ENCODE results near the gene MEX3D. TPM values are rescaled to one million over a fixed set of nuclear protein-coding genes. Genes with fewer than 3 reads are reported as not detected.

Gene MEX3D
- total and polyA plus RNA-seq, 2 donors (not counting 1 experiment from before 2014, with no cell fraction given): 0.73 to 3.0 TPM

- H3K9me3 ChIP-seq (ENCODE audit: control extremely low read depth in 1 of 3, control insufficient read depth in 2 of 3, insufficient read depth in 1 of 3, low read length in 2 of 3): no peaks in the 10 kb centered on the region
- no peak overlapping the region for H3K9ac ChIP-seq (ENCODE audit: low read length)
- no peak overlapping the region for H3K4me3 Mint-ChIP-seq
- H3K9me3 Mint-ChIP-seq (ENCODE audit: insufficient read depth): no peaks in the 10 kb centered on the region
- H3K36me3 ChIP-seq (replicated peaks in 1 of 2; ENCODE audit: control extremely low read depth in 1 of 2, control insufficient read depth in 1 of 2, extremely low read depth in 1 of 2, insufficient read depth in 2 of 2, low read length in 1 of 2): peaks cover 0 to 40% of the 10 kb centered on the region in 2 experiments
- H2AFZ ChIP-seq (ENCODE audit: insufficient read depth, low read depth, low read length, poor library complexity, severe bottlenecking): no peak overlapping the region
- peaks cover 11% of the 10 kb centered on the region for H4K20me1 ChIP-seq (ENCODE audit: control insufficient read depth, insufficient read depth, low read length, poor library complexity, severe bottlenecking)
- DNase-seq (no peak), ATAC-seq (ENCODE audit: low read depth) (no peak)
- H3K27ac ChIP-seq (ENCODE audit: low read length in 2 of 2): no peak overlapping the region
- H3K27ac Mint-ChIP-seq: no peak overlapping the region
- CTCF ChIA-PET: no interaction called here
- intact Hi-C loops (cut with micrococcal nuclease): no loop called here
- peaks cover 11% of the 10 kb centered on the region for H3K79me2 ChIP-seq (ENCODE audit: control insufficient read depth, insufficient read depth, low read length)
- TF ChIP-seq CTCF (IDR thresholded peaks at IDR 0.05): no peak
- TF ChIP-seq EZH2 (IDR thresholded peaks at IDR 0.05; ENCODE audit: borderline replicate concordance, insufficient read depth, low read depth, low read length, poor library complexity, severe bottlenecking): no peak
- no peak overlapping the region for H3K4me2 ChIP-seq (replicated peaks; ENCODE audit: low read depth, low read length, poor library complexity, severe bottlenecking)
- POLR2A ChIA-PET: no interaction called here
- H3K27me3 ChIP-seq (replicated peaks in 1 of 4; ENCODE audit: control extremely low read depth in 1 of 4, control insufficient read depth in 3 of 4, insufficient read depth in 4 of 4, low read length in 3 of 4): no peaks in the 10 kb centered on the region
- H3K27me3 Mint-ChIP-seq: no peaks in the 10 kb centered on the region
- no peak overlapping the region for H3K4me3 ChIP-seq (ENCODE audit: control extremely low read depth in 1 of 5, extremely low read depth in 1 of 5, insufficient read depth in 1 of 5, low read depth in 2 of 5, low read length in 4 of 5)
- no peaks in the 10 kb centered on the region for H3K4me1 ChIP-seq (ENCODE audit: control insufficient read depth in 2 of 2, insufficient read depth in 2 of 2, low read length in 2 of 2)
- no peaks in the 10 kb centered on the region for H3K4me1 Mint-ChIP-seq
- 92% methylated on average over 30 of the region's 30 CpGs for WGBS (ENCODE audit: insufficient coverage)
These were observed 8.3 kb upstream of the MEX3D start for GRCh38 chr19:1576242-1577089.
